Liver (tissue), 9 donors: ENCODE data around the gene KRTAP5-3. TPM values are rescaled to one million over a fixed set of nuclear protein-coding genes. Genes with fewer than 3 reads are reported as not detected.
A peak's percentile ranks its signal among the peaks of the same experiment; 100 is the strongest.

Experiments
- DNase-seq: peaks from one replicate; pipeline ENCODE4 v3.0.0-alpha.2; 2017; ENCODE audit warnings: low spot score
- H3K27ac ChIP-seq, 2 donors: one replicate each; pipeline ENCODE4 v1.7.0; 2013; ENCODE audit warnings: inconsistent platforms in 2 of 2, low read length in 2 of 2, control low read depth in 1 of 2, low read depth in 1 of 2, mild to moderate bottlenecking in 1 of 2
- H3K27me3 ChIP-seq, 4 donors: one replicate each; pipeline versions ENCODE4 v1.6.1 to v1.7.0; 2013; ENCODE audit warnings: low read length in 3 of 4, inconsistent platforms in 1 of 4, mild to moderate bottlenecking in 1 of 4, moderate library complexity in 1 of 4; ENCODE audit not compliant: control insufficient read depth in 4 of 4, insufficient read depth in 4 of 4
- H3K36me3 ChIP-seq, 4 donors: one replicate each; pipeline versions ENCODE4 v1.6.1 to v1.7.0; 2013; ENCODE audit warnings: low read length in 3 of 4, mild to moderate bottlenecking in 3 of 4, low read depth in 1 of 4, moderate library complexity in 1 of 4; ENCODE audit not compliant: control insufficient read depth in 4 of 4, insufficient read depth in 3 of 4
- H3K4me1 ChIP-seq, 4 donors: one replicate each; pipeline versions ENCODE4 v1.6.1 to v1.7.0; 2013; ENCODE audit warnings: low read length in 3 of 4, mild to moderate bottlenecking in 3 of 4, moderate library complexity in 1 of 4; ENCODE audit not compliant: control insufficient read depth in 4 of 4, insufficient read depth in 4 of 4
- H3K4me3 ChIP-seq, 3 donors: one replicate each; pipeline versions ENCODE4 v1.6.1 to v1.7.0; 2013; ENCODE audit warnings: low read length in 3 of 3, control low read depth in 1 of 3, low read depth in 1 of 3, mild to moderate bottlenecking in 1 of 3
- H3K9ac ChIP-seq, 2 donors: one replicate each; pipeline ENCODE4 v1.7.0; 2013; ENCODE audit warnings: low read length in 2 of 2, mild to moderate bottlenecking in 2 of 2, moderate library complexity in 2 of 2, control low read depth in 1 of 2, low read depth in 1 of 2
- H3K9me3 ChIP-seq, 4 donors: one replicate each; pipeline versions ENCODE4 v1.6.1 to v1.7.0; 2013; ENCODE audit warnings: low read length in 3 of 4; ENCODE audit not compliant: control insufficient read depth in 4 of 4
- ATF3 ChIP-seq: IDR thresholded peaks from 2 replicates; pipeline ENCODE4 v1.6.1; 2016; ENCODE audit warnings: antibody characterized with exemption
- CTCF ChIP-seq: fragments of 150-350 bp; IDR thresholded peaks from 2 replicates; pipeline ENCODE4 v1.5.1; 2017; ENCODE audit warnings: improper control_type of control experiment, low read depth, low read length; ENCODE audit not compliant: missing input control
- EGR1 ChIP-seq, 2 donors: IDR thresholded peaks; 2 replicates each; pipeline ENCODE4 v1.6.1; 2016 to 2018; ENCODE audit warnings: antibody characterized with exemption in 2 of 2, low read depth in 2 of 2
- FOXA1 ChIP-seq: IDR thresholded peaks from 2 replicates; pipeline ENCODE4 v1.6.1; 2016; ENCODE audit warnings: antibody characterized with exemption
- FOXA2 ChIP-seq: IDR thresholded peaks from 2 replicates; pipeline ENCODE4 v1.6.1; 2016; ENCODE audit warnings: antibody characterized with exemption
- GABPA ChIP-seq, 2 donors: IDR thresholded peaks in 1 of 2; conservative IDR thresholded peaks in 1 of 2; 2 replicates each; pipeline ENCODE4 v1.6.1; 2016; ENCODE audit warnings: antibody characterized with exemption in 2 of 2, mild to moderate bottlenecking in 1 of 2, moderate library complexity in 1 of 2
- HNF4A ChIP-seq, 2 donors: conservative IDR thresholded peaks; 2 replicates each; pipeline ENCODE4 v1.6.1; 2016; ENCODE audit warnings: antibody characterized with exemption in 2 of 2, mild to moderate bottlenecking in 2 of 2
- HNF4G ChIP-seq: IDR thresholded peaks from 2 replicates; pipeline ENCODE4 v1.6.1; 2016; ENCODE audit warnings: antibody characterized with exemption
- JUND ChIP-seq, 2 donors: IDR thresholded peaks; 2 replicates each; pipeline ENCODE4 v1.6.1; 2016; ENCODE audit warnings: antibody characterized with exemption in 2 of 2
- MAX ChIP-seq: IDR thresholded peaks from 2 replicates; pipeline ENCODE4 v1.6.1; 2016; ENCODE audit warnings: antibody characterized with exemption
- NR2F2 ChIP-seq: IDR thresholded peaks from 2 replicates; pipeline ENCODE4 v1.6.1; 2016; ENCODE audit warnings: antibody characterized with exemption
- RAD21 ChIP-seq, 2 donors: IDR thresholded peaks; 2 replicates each; pipeline ENCODE4 v1.6.1; 2016; ENCODE audit warnings: antibody characterized with exemption in 2 of 2, mild to moderate bottlenecking in 2 of 2
- SP1 ChIP-seq: IDR thresholded peaks from 2 replicates; pipeline ENCODE4 v1.6.1; 2018; ENCODE audit warnings: antibody characterized with exemption, mild to moderate bottlenecking
- TAF1 ChIP-seq: conservative IDR thresholded peaks from 2 replicates; pipeline ENCODE4 v1.6.1; 2016; ENCODE audit warnings: antibody characterized with exemption, mild to moderate bottlenecking
- YY1 ChIP-seq: IDR thresholded peaks from 2 replicates; pipeline ENCODE4 v1.6.1; 2016; ENCODE audit warnings: antibody characterized with exemption, mild to moderate bottlenecking
- WGBS: extraction: QIAGEN DNeasy Blood & Tissue Kit; methylation state at CpG from one replicate; pipeline ENCODE4 v1.1.7; 2013; 5-methylcytosine and 5-hydroxymethylcytosine counted together
- polyA plus RNA-seq, 2 donors: library from polyadenylated mRNA; stranded (reverse) in 1 of 2; unstranded in 1 of 2; fragments of 200-250 nt in 1 of 2; fragments of >200 nt in 1 of 2; fragmentation: Nextera tagmentation in 1 of 2; extraction: Ambion mirVana in 1 of 2; gene quantifications; one replicate each; pipeline versions ENCODE4 v1.2.1 to v1.2.3, GENCODE V29; 2013 to 2015
- total RNA-seq, 2 donors: library from RNA; depleted of rRNA; stranded (reverse); fragments of >200 nt; gene quantifications; one replicate each; pipeline ENCODE4 v1.2.3, GENCODE V29; 2014
- TF ChIP-seq, protein P1 (sequence below): IDR thresholded peaks from 2 replicates; pipeline ENCODE4 v1.6.1; 2016; ENCODE audit warnings: antibody characterized with exemption
- donor health status: healthy.
- donor health status: healthy.
- donor health status: healthy.
- donor health status: healthy.
- donor health status: healthy.

Gene KRTAP5-3
- total and polyA plus RNA-seq, 4 donors, result not detected

DNA sequence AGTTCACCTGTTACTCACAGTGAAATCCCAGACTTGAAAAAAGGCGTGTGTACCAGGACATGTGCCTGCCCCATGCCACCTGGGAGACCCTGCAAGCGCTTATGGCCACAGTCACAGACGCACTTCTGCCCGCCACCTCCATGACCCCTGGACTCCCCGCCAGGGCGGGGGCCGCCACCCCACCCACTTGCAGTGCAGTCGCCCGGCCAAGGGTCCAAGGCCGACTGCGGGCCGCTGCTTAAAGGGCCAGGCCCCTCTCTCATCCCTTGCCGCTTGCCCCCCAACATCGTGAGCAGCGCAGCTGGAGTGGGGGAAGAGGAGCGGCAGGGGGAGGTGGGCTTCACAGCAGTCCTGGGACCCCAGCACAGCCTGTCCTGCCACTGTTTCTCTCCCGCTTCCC is 47.0 kb downstream of the KRTAP5-3 start:
- TF ChIP-seq, protein P1, sequence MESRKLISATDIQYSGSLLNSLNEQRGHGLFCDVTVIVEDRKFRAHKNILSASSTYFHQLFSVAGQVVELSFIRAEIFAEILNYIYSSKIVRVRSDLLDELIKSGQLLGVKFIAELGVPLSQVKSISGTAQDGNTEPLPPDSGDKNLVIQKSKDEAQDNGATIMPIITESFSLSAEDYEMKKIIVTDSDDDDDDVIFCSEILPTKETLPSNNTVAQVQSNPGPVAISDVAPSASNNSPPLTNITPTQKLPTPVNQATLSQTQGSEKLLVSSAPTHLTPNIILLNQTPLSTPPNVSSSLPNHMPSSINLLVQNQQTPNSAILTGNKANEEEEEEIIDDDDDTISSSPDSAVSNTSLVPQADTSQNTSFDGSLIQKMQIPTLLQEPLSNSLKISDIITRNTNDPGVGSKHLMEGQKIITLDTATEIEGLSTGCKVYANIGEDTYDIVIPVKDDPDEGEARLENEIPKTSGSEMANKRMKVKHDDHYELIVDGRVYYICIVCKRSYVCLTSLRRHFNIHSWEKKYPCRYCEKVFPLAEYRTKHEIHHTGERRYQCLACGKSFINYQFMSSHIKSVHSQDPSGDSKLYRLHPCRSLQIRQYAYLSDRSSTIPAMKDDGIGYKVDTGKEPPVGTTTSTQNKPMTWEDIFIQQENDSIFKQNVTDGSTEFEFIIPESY, result no peak
- TF ChIP-seq HNF4A (conservative IDR thresholded peaks at IDR 0.05) (no peak), ATF3 (no peak), TAF1 (no peak), HNF4G (no peak), SP1 (no peak)
- Histone ChIP-seq H3K27me3 (no peaks in the 10 kb centered on the region), H3K36me3 (no peaks in the 10 kb centered on the region), H3K4me3 (no peak overlapping the region), H3K9me3 (no peaks in the 10 kb centered on the region), H3K9ac (no peak overlapping the region), H3K27ac (no peak overlapping the region), H3K4me1 (peaks cover 3 to 23% (median 14%) of the 10 kb centered on the region in 4 donors)
- no peak for DNase-seq
- 78% methylated on average over 17 of the region's 17 CpGs for WGBS

- no peak overlapping the region for H3K9ac ChIP-seq
- H3K9me3 ChIP-seq, result no peaks in the 10 kb centered on the region
- TF ChIP-seq YY1 (no peak), ATF3 (no peak), SP1 (no peak), TAF1 (no peak), FOXA1 (no peak), FOXA2 (no peak), MAX (no peak), HNF4G (no peak)
- 89% methylated on average over 8 of the region's 8 CpGs for WGBS
- no peak for DNase-seq
- peaks cover 3 to 23% (median 14%) of the 10 kb centered on the region in 4 donors for H3K4me1 ChIP-seq
- no peaks in the 10 kb centered on the region for H3K27me3 ChIP-seq
- no peak overlapping the region for H3K4me3 ChIP-seq
- no peak overlapping the region for H3K27ac ChIP-seq
- no peaks in the 10 kb centered on the region for H3K36me3 ChIP-seq
Measured at GRCh38 chr11:1560649-1561251, 47.5 kb downstream of the KRTAP5-3 start.

GRCh38 chr11:1560002-1560648 is 48.1 kb downstream of the KRTAP5-3 start:
- Histone ChIP-seq H3K4me3 (no peak overlapping the region), H3K36me3 (no peaks in the 10 kb centered on the region), H3K9me3 (no peaks in the 10 kb centered on the region), H3K27ac (peak overlapping the region; percentile 33 to 84), H3K9ac (peak overlapping the region; percentile 32 to 53), H3K27me3 (no peaks in the 10 kb centered on the region), H3K4me1 (peaks cover 3 to 23% (median 14%) of the 10 kb centered on the region in 4 donors)
- TF ChIP-seq EGR1 (IDR thresholded peaks at IDR 0.05; ENCODE audit: low read depth in 2 of 2), result no peak
- no peak for TF ChIP-seq HNF4G
- TF ChIP-seq RAD21 (IDR thresholded peaks at IDR 0.05), result no peak
- TF ChIP-seq MAX, result no peak
- TF ChIP-seq SP1, result no peak
- TF ChIP-seq JUND (IDR thresholded peaks at IDR 0.05), result no peak
- TF ChIP-seq GABPA (IDR thresholded peaks at IDR 0.05 in 1 of 2, conservative IDR thresholded peaks at IDR 0.05 in 1 of 2), result no peak
- no peak for TF ChIP-seq CTCF
- TF ChIP-seq FOXA2, result no peak
- TF ChIP-seq NR2F2, result no peak
- no peak for TF ChIP-seq TAF1
- no peak for TF ChIP-seq YY1
- DNase-seq, result no peak
- WGBS, result 89% methylated on average over 15 of the region's 15 CpGs
